Measurements from ENCODE around the gene CTNNA2.

Gene CTNNA2

GRCh38 chr2:79901161-79901560 lies 388.3 kb downstream of the CTNNA2 start:
- TF ChIP-seq, protein P1, sequence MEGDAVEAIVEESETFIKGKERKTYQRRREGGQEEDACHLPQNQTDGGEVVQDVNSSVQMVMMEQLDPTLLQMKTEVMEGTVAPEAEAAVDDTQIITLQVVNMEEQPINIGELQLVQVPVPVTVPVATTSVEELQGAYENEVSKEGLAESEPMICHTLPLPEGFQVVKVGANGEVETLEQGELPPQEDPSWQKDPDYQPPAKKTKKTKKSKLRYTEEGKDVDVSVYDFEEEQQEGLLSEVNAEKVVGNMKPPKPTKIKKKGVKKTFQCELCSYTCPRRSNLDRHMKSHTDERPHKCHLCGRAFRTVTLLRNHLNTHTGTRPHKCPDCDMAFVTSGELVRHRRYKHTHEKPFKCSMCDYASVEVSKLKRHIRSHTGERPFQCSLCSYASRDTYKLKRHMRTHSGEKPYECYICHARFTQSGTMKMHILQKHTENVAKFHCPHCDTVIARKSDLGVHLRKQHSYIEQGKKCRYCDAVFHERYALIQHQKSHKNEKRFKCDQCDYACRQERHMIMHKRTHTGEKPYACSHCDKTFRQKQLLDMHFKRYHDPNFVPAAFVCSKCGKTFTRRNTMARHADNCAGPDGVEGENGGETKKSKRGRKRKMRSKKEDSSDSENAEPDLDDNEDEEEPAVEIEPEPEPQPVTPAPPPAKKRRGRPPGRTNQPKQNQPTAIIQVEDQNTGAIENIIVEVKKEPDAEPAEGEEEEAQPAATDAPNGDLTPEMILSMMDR (IDR thresholded peaks at IDR 0.05; ENCODE audit: control insufficient read depth, insufficient read depth, low read depth, low read length, missing control alignments): no peak
- no peak for DNase-seq (ENCODE audit: low read depth)
- no peak overlapping the region for H3K4me3 ChIP-seq (ENCODE audit: control insufficient read depth, low read depth, low read length)

DNA sequence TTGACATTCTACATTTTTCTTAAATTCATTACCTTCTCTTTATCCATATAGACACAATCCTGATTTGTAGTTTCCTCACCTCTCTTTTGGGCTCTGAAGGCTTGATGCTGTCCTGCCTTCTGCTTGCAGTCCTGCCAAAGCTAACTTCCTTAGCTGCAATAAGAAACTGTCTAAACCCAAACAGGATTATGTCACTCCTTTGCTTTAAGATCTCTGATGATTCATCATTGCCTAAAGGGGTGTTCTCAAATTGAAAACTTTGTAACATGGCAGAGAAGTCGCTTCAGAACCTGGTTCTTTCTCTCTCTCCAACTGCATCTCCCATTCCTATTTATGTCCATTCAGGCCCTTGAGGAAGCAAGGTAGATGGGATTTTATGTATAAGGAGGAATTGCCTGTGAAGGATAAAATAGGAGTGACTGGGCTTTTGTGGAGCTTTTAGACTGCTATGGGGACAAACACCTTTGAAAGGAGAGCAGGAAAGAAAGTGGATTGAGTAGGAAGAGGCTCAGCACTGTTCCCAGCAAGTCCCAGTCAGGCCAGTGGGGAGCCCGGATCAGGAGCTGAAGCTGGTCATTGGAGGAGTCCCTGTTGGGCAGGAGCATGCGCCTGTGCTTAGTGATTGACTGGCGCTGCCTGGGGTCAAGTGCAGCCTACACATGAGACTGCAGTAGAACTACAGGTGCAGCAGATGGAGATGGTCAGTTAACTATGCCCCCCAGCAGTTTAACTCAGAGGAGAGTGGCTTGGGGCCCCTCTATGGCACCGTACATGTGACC lies 390.6 kb downstream of the CTNNA2 start:
- no peak for DNase-seq (ENCODE audit: low read depth)
- no peak overlapping the region for H3K4me3 ChIP-seq (ENCODE audit: control insufficient read depth, low read depth, low read length)
- TF ChIP-seq, protein P1 (IDR thresholded peaks at IDR 0.05; ENCODE audit: control insufficient read depth, insufficient read depth, low read depth, low read length, missing control alignments): no peak

DNA sequence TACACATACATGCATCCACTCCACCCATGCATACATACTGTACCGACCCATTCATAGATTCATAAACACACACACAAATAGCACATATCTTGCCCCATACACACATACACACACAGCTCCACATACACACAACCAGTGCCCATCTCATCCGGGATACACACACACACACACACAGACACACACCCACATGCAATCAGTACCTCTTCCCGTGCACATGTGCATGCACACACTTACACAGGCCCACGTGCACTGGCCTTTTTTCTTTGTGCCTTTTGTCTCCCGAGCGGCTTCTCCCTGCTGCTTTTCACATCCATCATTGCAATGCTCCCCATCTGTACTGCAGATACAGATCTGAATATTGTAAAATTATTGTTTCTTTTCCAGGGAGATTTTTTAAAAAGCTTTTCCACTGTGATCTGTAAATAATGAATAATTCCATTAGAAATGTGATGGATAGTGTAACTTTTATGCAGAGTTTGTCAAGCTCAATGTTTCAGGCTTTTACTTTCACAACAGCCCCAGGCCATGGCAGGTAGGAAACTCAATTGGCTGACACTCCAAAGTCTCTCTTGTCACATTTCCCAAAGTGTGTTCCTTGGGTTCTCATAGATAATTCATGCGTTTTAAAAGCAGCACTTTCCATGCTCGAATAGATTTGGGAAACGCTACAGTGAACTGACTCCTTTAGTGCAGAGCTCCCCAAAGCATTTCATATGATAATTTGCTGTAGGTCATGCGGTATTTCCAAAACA lies 393.5 kb downstream of the CTNNA2 start:
- DNase-seq (ENCODE audit: low read depth): no peak
- no peak overlapping the region for H3K4me3 ChIP-seq (ENCODE audit: control insufficient read depth, low read depth, low read length)
- TF ChIP-seq, protein P1 (IDR thresholded peaks at IDR 0.05; ENCODE audit: control insufficient read depth, insufficient read depth, low read depth, low read length, missing control alignments): no peak

DNA sequence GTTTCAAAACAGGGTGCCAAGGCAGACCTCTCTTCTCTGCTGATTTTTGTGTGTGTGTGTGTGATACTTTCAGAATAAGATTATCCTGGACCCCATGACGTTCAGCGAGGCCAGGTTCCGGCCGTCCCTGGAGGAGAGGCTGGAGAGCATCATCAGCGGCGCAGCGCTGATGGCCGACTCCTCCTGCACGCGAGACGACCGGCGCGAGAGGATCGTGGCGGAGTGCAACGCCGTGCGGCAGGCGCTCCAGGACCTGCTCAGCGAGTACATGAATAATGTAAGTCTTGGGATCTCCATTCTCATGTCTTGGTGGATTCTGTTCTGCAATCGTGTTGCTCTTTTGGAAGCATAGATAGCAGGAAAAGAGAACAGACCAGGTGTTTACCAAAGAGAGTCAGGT lies 396.7 kb downstream of the CTNNA2 start:
- TF ChIP-seq, protein P1 (IDR thresholded peaks at IDR 0.05; ENCODE audit: control insufficient read depth, insufficient read depth, low read depth, low read length, missing control alignments): no peak

GRCh38 chr2:79910643-79911042 lies 397.8 kb downstream of the CTNNA2 start:
- no peak for DNase-seq (ENCODE audit: low read depth)
- TF ChIP-seq, protein P1 (IDR thresholded peaks at IDR 0.05; ENCODE audit: control insufficient read depth, insufficient read depth, low read depth, low read length, missing control alignments): no peak
- no peak overlapping the region for H3K4me3 ChIP-seq (ENCODE audit: control insufficient read depth, low read depth, low read length)

More for the DNA sequence above, 396.7 kb downstream of the CTNNA2 start:
- H3K4me3 ChIP-seq (ENCODE audit: control insufficient read depth, low read depth, low read length): no peak overlapping the region
- DNase-seq (ENCODE audit: low read depth): no peak

DNA sequence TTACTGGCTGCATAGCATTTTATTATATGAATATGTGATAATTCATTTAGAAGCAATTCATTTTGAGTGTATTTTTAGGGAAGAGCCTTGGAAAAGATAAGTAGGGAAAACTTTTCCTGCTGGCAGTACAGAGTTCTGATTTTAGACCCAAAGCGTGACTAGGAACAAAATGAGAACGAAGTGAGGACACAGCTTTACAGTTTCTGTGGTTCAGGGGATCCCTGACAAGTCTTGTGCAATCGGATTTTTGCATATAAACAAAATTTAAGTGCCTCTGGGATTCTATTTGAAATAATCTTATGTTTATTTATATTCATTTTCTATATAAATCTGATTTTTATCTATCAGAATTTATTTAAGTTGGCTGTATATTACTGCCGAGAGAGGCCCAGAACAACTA lies 402.6 kb downstream of the CTNNA2 start:
- no peak for DNase-seq (ENCODE audit: low read depth)
- no peak overlapping the region for H3K4me3 ChIP-seq (ENCODE audit: control insufficient read depth, low read depth, low read length)
- TF ChIP-seq, protein P1 (IDR thresholded peaks at IDR 0.05; ENCODE audit: control insufficient read depth, insufficient read depth, low read depth, low read length, missing control alignments): no peak
